CD14-positive monocyte (primary cell): ENCODE measurements around the gene CDKN1C. TPM values are rescaled to one million over a fixed set of nuclear protein-coding genes. Genes with fewer than 3 reads are reported as not detected.
A peak's percentile ranks its signal among the peaks of the same experiment; 100 is the strongest.

Experiments
- DNase-seq, 3 donors: peaks; one replicate each; pipeline ENCODE4 v3.0.0-alpha.2; 2011 to 2022
- H2AFZ ChIP-seq: 2 replicates; pipeline ENCODE4 v1.6.0; 2012; ENCODE audit warnings: mild to moderate bottlenecking, low read depth, low read length, inconsistent platforms; ENCODE audit not compliant: insufficient read depth, poor library complexity, severe bottlenecking
- H3K27ac ChIP-seq, 2 donors: 1 replicate in 1 of 2; 2 replicates in 1 of 2; pipeline ENCODE4 v1.5.1; 2012 to 2013; ENCODE audit warnings: low read length in 2 of 2, control low read depth in 1 of 2, inconsistent platforms in 1 of 2, low read depth in 1 of 2, mild to moderate bottlenecking in 1 of 2
- H3K27me3 ChIP-seq, 2 donors: one replicate each; pipeline versions ENCODE4 v1.6.0 to v1.6.1; 2011 to 2013; ENCODE audit warnings: low read length in 2 of 2; ENCODE audit not compliant: control insufficient read depth in 2 of 2, insufficient read depth in 2 of 2
- H3K36me3 ChIP-seq, 2 donors: replicated peaks in 1 of 2; 1 replicate in 1 of 2; 2 replicates in 1 of 2; pipeline versions ENCODE4 v1.5.1 to v1.6.1; 2012 to 2013; ENCODE audit warnings: low read length in 2 of 2, control low read depth in 1 of 2, inconsistent platforms in 1 of 2, mild to moderate bottlenecking in 1 of 2; ENCODE audit not compliant: insufficient read depth in 2 of 2, control insufficient read depth in 1 of 2
- H3K4me1 ChIP-seq, 2 donors: 1 replicate in 1 of 2; 2 replicates in 1 of 2; pipeline versions ENCODE4 v1.5.1 to v1.6.1; 2012 to 2013; ENCODE audit warnings: low read length in 2 of 2, control low read depth in 1 of 2, inconsistent platforms in 1 of 2, mild to moderate bottlenecking in 1 of 2, moderate library complexity in 1 of 2; ENCODE audit not compliant: insufficient read depth in 2 of 2, control insufficient read depth in 1 of 2
- H3K4me2 ChIP-seq: replicated peaks from 2 replicates; pipeline ENCODE3; 2012; ENCODE audit warnings: low read length, moderate library complexity, mild to moderate bottlenecking; ENCODE audit not compliant: poor library complexity, severe bottlenecking; ENCODE audit errors: extremely low read depth
- H3K4me3 ChIP-seq, 3 experiments: fragments of 200-600 bp in 1 of 3; sonication (generic) in 1 of 3; replicated peaks in 1 of 3; 1 replicate in 2 of 3; 2 replicates in 1 of 3; pipeline ENCODE4 v1.5.1; 2011 to 2013; ENCODE audit warnings: low read length in 3 of 3, mild to moderate bottlenecking in 3 of 3, control low read depth in 2 of 3, low read depth in 2 of 3, inconsistent platforms in 1 of 3, moderate library complexity in 1 of 3
- H3K79me2 ChIP-seq: 2 replicates; pipeline ENCODE4 v1.6.0; 2012; ENCODE audit warnings: mild to moderate bottlenecking, control low read depth, inconsistent platforms, low read length, moderate library complexity; ENCODE audit not compliant: insufficient read depth
- H3K9ac ChIP-seq: 2 replicates; pipeline ENCODE4 v1.6.0; 2017; ENCODE audit warnings: low read length, mild to moderate bottlenecking; ENCODE audit not compliant: insufficient read depth, poor library complexity, severe bottlenecking
- H3K9me3 ChIP-seq, 2 donors: replicated peaks in 1 of 2; 1 replicate in 1 of 2; 2 replicates in 1 of 2; pipeline versions ENCODE4 v1.5.1 to v1.6.1; 2012 to 2013; ENCODE audit warnings: low read length in 2 of 2, control low read depth in 1 of 2; ENCODE audit not compliant: control insufficient read depth in 1 of 2, insufficient read depth in 1 of 2
- H4K20me1 ChIP-seq: 2 replicates; pipeline ENCODE4 v1.6.0; 2012; ENCODE audit warnings: mild to moderate bottlenecking, low read length, control low read depth, moderate library complexity; ENCODE audit not compliant: insufficient read depth
- H3K27ac Mint-ChIP-seq, 7 donors: one replicate each; pipeline ENCODE4 v1.8.0; 2020; ENCODE audit warnings: mild to moderate bottlenecking in 7 of 7, mixed read lengths in 7 of 7, moderate library complexity in 6 of 7, inconsistent platforms in 2 of 7
- H3K27me3 Mint-ChIP-seq, 3 donors: one replicate each; pipeline ENCODE4 v1.8.0; 2021 to 2022; ENCODE audit warnings: low read depth in 3 of 3, mild to moderate bottlenecking in 3 of 3, mixed read lengths in 3 of 3, moderate library complexity in 3 of 3, inconsistent platforms in 1 of 3
- H3K36me3 Mint-ChIP-seq, 2 donors: one replicate each; pipeline ENCODE4 v1.8.0; 2020; ENCODE audit warnings: mixed read lengths in 2 of 2, inconsistent platforms in 1 of 2, mild to moderate bottlenecking in 1 of 2
- H3K4me1 Mint-ChIP-seq: one replicate; pipeline ENCODE4 v1.8.0; 2020; ENCODE audit warnings: mild to moderate bottlenecking, mixed read lengths
- H3K4me3 Mint-ChIP-seq, 2 donors: one replicate each; pipeline ENCODE4 v1.8.0; 2020; ENCODE audit warnings: mild to moderate bottlenecking in 2 of 2, mixed read lengths in 2 of 2, moderate library complexity in 1 of 2
- H3K9me3 Mint-ChIP-seq, 7 donors: one replicate each; pipeline ENCODE4 v1.8.0; 2020 to 2022; ENCODE audit warnings: mixed read lengths in 7 of 7, mild to moderate bottlenecking in 6 of 7, moderate library complexity in 6 of 7, inconsistent platforms in 2 of 7
- CTCF ChIP-seq: fragments of 200-600 bp; IDR thresholded peaks from one replicate; pipeline ENCODE4 v1.8.0; 2022; ENCODE audit warnings: antibody characterized with exemption, mild to moderate bottlenecking
- WGBS: methylation state at CpG from one replicate; pipeline ENCODE4 v1.1.5; 2013; ENCODE audit warnings: missing lambda C conversion rate; ENCODE audit not compliant: insufficient coverage; 5-methylcytosine and 5-hydroxymethylcytosine counted together
- intact Hi-C, 2 donors: fragments of 100-400 bp; cut with micrococcal nuclease; formaldehyde crosslinking; loops; one replicate each; pipeline versions ENCODE4 v1.15.0 to v1.15.1; 2023
- polyA plus RNA-seq, 3 donors: library from polyadenylated mRNA; depleted of rRNA in 1 of 3; unstranded in 2 of 3; stranded (reverse) in 1 of 3; fragments of 300-500 nt in 2 of 3; fragments of >200 nt in 1 of 3; fragmentation: Illumina TruSeq in 2 of 3; gene quantifications; 1 replicate in 2 of 3; 2 replicates in 1 of 3; pipeline ENCODE4 v1.2.3, GENCODE V29; 2012 to 2021

The CDKN1C gene
- polyA plus RNA-seq, 3 donors: 3.2 to 36.4 (median 4.7) TPM

- Histone ChIP-seq H3K9ac (no peak overlapping the region), H3K79me2 (no peaks in the 10 kb centered on the region), H2AFZ (no peak overlapping the region), H4K20me1 (peaks cover 17% of the 10 kb centered on the region), H3K36me3 (no peaks in the 10 kb centered on the region), H3K4me1 (peaks cover 15 to 19% of the 10 kb centered on the region in 2 donors), H3K27me3 (peaks cover 8 to 29% of the 10 kb centered on the region in 2 donors), H3K4me2 (no peak overlapping the region), H3K4me3 (no peak overlapping the region), H3K27ac (no peak overlapping the region), H3K9me3 (peaks cover 2 to 14% of the 10 kb centered on the region in 2 donors)
- peaks cover 0 to 14% (median 7%) of the 10 kb centered on the region in 7 donors for H3K9me3 Mint-ChIP-seq
- TF ChIP-seq CTCF: no peak
- no peak for DNase-seq
- H3K4me1 Mint-ChIP-seq: peaks cover 13% of the 10 kb centered on the region
- peaks cover 4 to 12% of the 10 kb centered on the region in 2 donors for H3K36me3 Mint-ChIP-seq
- peak overlapping the region in 1 of 7 donors; percentile 69 for H3K27ac Mint-ChIP-seq
- 93% methylated on average over 7 of the region's 10 CpGs for WGBS
- H3K4me3 Mint-ChIP-seq: no peak overlapping the region
- intact Hi-C loops: no loop called here
- H3K27me3 Mint-ChIP-seq: peaks cover 32 to 45% (median 33%) of the 10 kb centered on the region in 3 donors
Observed at GRCh38 chr11:2924381-2924780, 38.8 kb upstream of the CDKN1C start.

- Histone ChIP-seq H3K9me3 (peaks cover 2 to 14% of the 10 kb centered on the region in 2 donors), H3K36me3 (no peaks in the 10 kb centered on the region), H4K20me1 (peaks cover 15% of the 10 kb centered on the region), H3K4me3 (no peak overlapping the region), H2AFZ (no peak overlapping the region), H3K79me2 (no peaks in the 10 kb centered on the region), H3K27ac (no peak overlapping the region), H3K27me3 (peaks cover 8 to 25% of the 10 kb centered on the region in 2 donors), H3K4me2 (no peak overlapping the region), H3K9ac (no peak overlapping the region), H3K4me1 (peaks cover 11 to 13% of the 10 kb centered on the region in 2 donors)
- 96% methylated on average over 21 of the region's 22 CpGs for WGBS
- no peak overlapping the region for H3K27ac Mint-ChIP-seq
- H3K4me1 Mint-ChIP-seq: peaks cover 10% of the 10 kb centered on the region
- H3K36me3 Mint-ChIP-seq: peaks cover 4 to 14% of the 10 kb centered on the region in 2 donors
- intact Hi-C loops: no loop called here
- DNase-seq: no peak
- no peak for TF ChIP-seq CTCF
- H3K9me3 Mint-ChIP-seq: peaks cover 0 to 12% (median 7%) of the 10 kb centered on the region in 7 donors
- H3K27me3 Mint-ChIP-seq: peaks cover 30 to 40% (median 31%) of the 10 kb centered on the region in 3 donors
- no peak overlapping the region for H3K4me3 Mint-ChIP-seq
Observed at GRCh38 chr11:2923446-2924375, 38.1 kb upstream of the CDKN1C start.
